ENCODE measurements around the gene PKDCC. TPM values are rescaled to one million over a fixed set of nuclear protein-coding genes. Genes with fewer than 3 reads are reported as not detected.

The PKDCC gene, protein sequence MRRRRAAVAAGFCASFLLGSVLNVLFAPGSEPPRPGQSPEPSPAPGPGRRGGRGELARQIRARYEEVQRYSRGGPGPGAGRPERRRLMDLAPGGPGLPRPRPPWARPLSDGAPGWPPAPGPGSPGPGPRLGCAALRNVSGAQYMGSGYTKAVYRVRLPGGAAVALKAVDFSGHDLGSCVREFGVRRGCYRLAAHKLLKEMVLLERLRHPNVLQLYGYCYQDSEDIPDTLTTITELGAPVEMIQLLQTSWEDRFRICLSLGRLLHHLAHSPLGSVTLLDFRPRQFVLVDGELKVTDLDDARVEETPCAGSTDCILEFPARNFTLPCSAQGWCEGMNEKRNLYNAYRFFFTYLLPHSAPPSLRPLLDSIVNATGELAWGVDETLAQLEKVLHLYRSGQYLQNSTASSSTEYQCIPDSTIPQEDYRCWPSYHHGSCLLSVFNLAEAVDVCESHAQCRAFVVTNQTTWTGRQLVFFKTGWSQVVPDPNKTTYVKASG
- total RNA-seq, result 0.78 TPM in 1 of 2 replicates, not detected in the other

DNA sequence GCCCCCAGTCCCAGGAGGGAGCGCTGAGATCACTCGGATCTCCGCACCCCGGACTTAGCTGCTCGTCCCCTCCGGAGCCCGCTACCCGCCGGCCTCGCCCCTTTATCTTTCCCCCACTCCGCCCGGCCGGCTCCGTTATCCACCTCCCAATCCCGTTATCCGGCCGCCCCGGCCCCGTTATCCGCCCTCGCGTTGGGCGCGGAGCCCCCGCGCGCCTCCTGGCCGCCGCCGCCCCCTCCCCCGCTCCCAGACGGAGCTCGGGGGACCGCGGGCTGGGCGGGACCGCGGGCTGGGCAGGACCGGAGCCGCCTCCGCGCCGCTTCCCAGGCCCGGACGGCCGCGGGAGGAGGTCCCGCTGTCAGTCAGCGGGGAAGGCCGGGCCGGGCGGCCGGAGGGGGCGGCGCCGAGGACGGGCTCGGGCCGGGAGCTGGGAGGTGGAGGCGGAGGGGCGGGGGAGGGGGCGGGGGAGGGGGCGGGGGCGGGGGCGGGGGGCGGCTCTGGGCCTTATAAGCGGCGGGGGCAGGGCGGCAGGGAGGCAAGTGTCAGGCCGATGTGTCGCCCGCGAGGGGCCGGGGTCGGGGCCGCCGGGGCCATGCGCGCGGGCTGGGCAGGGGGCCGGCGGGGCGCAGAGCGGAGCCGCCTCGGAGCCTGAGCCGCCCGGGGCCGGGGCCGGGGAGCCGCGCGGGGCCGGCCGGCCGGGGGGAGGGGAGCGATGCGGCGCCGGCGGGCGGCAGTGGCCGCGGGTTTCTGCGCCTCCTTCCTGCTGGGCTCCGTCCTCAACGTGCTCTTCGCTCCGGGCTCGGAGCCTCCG, at the start of gene PKDCC:
PKDCC (plus strand) TSS at position 534 of the 811 bp plus-strand sequence; CDS start at position 713, 179 bp downstream.

Other genes starting within 250 kb of the PKDCC start
- gene EML4, start 121.3 kb downstream of the PKDCC start, total RNA-seq, result 21.5 and 22.9 TPM in 2 replicates

All from airway epithelial cell (primary cell).